AG04449 (cell line): Measurements from ENCODE around the gene NPLOC4.

Experiments used
- CTCF ChIA-PET: fragments of 350-600 bp; formaldehyde crosslinking; extraction: SDS; loops from one replicate; lab custom pipeline; 2021; ENCODE audit warnings: antibody characterized with exemption; lab: Yijun Ruan, JAX
- POLR2A ChIA-PET: fragments of 400-600, 350-600 bp; formaldehyde crosslinking; extraction: SDS; loops from one replicate; lab custom pipeline; 2020; ENCODE audit warnings: antibody characterized with exemption, inconsistent platforms; lab: Yijun Ruan, JAX
- DNase-seq: peaks from one replicate; pipeline ENCODE4 v3.0.0-alpha.2; 2010; ENCODE audit warnings: low read depth, low spot score
- H3K4me3 ChIP-seq: 2 replicates; pipeline ENCODE4 v1.5.1; 2011; ENCODE audit warnings: low read depth, mild to moderate bottlenecking, control low read depth, low read length
- CTCF ChIP-seq: IDR thresholded peaks from one replicate; pipeline ENCODE4 v1.5.1; 2011; ENCODE audit warnings: mild to moderate bottlenecking, moderate library complexity, low read length, control low read depth, inconsistent platforms; ENCODE audit not compliant: insufficient read depth; ENCODE audit errors: missing control alignments

The NPLOC4 gene

GRCh38 chr17:81608082-81608481 is 28.8 kb downstream of the NPLOC4 start:
- H3K4me3 ChIP-seq: no peak overlapping the region
- TF ChIP-seq CTCF: no peak
- POLR2A ChIA-PET: interaction anchor here (1.2 kb wide), 1 partner anchor 23 kb away, joined by 3 read pairs; no protein-coding TSS in a partner anchor

GRCh38 chr17:81607431-81607830 is 29.5 kb downstream of the NPLOC4 start:
- CTCF ChIA-PET: interaction anchor here (0.8 to 1.9 kb wide), 5 partner anchors 10 to 123 kb away, joined by 3 to 8 read pairs (median 3); no protein-coding TSS in a partner anchor
- no peak for TF ChIP-seq CTCF
- DNase-seq: no peak
- H3K4me3 ChIP-seq: no peak overlapping the region
- POLR2A ChIA-PET: interaction anchor here (0.6 to 1.2 kb wide), 3 partner anchors 8 to 55 kb away, joined by 3 read pairs; no protein-coding TSS in a partner anchor

More at GRCh38 chr17:81608082-81608481, 28.8 kb downstream of the NPLOC4 start:
- CTCF ChIA-PET: interaction anchor here (0.8 to 1.9 kb wide), 4 partner anchors 11 to 123 kb away, joined by 3 to 8 read pairs (median 4); no protein-coding TSS in a partner anchor
- no peak for DNase-seq

- ChIA-PET CTCF (interaction anchor here (0.7 to 4.6 kb wide), 2 partner anchors 23 to 55 kb away, joined by 3 to 90 read pairs; no protein-coding TSS in a partner anchor), POLR2A (no interaction called here)
- no peak for TF ChIP-seq CTCF
- DNase-seq: no peak
- no peak overlapping the region for H3K4me3 ChIP-seq
These were observed 32.9 kb downstream of the NPLOC4 start for GRCh38 chr17:81603846-81604610.

GRCh38 chr17:81601525-81602120 is 35.3 kb downstream of the NPLOC4 start:
- TF ChIP-seq CTCF: peak; percentile 55
- POLR2A ChIA-PET: interaction anchor here (0.7 to 1.5 kb wide), 5 partner anchors 35 to 207 kb away, joined by 3 to 5 read pairs (median 4); partner anchors contain the start of gene BAHCC1

GRCh38 chr17:81599719-81600486 is 37.0 kb downstream of the NPLOC4 start:
- TF ChIP-seq CTCF: peak; percentile 7
- ChIA-PET POLR2A (interaction anchor here (0.5 to 1.5 kb wide), 9 partner anchors 16 to 93 kb away, joined by 3 to 8 read pairs (median 3); partner anchors contain the start of gene FAAP100), CTCF (interaction anchor here (0.7 to 4.6 kb wide), 26 partner anchors 9 to 350 kb away, joined by 3 to 90 read pairs (median 14); partner anchors contain the start of genes FAAP100 and FSCN2)
- no peak overlapping the region for H3K4me3 ChIP-seq
- no peak for DNase-seq

More at GRCh38 chr17:81601525-81602120, 35.3 kb downstream of the NPLOC4 start:
- no peak for DNase-seq
- H3K4me3 ChIP-seq: no peak overlapping the region
- CTCF ChIA-PET: interaction anchor here (0.6 to 4.6 kb wide), 42 partner anchors 8 to 359 kb away, joined by 3 to 90 read pairs (median 8); partner anchors contain the start of genes ARL16, FAAP100, FSCN2 and HGS
